Choroid plexus epithelial cell (primary cell): ENCODE results near the gene IGF2BP2.

Source experiments
- DNase-seq: peaks from one replicate; pipeline ENCODE4 v3.0.0-alpha.2; 2010; ENCODE audit warnings: low read depth
- H3K4me3 ChIP-seq: 2 replicates; pipeline ENCODE4 v1.5.1; 2011; ENCODE audit warnings: low read depth, mild to moderate bottlenecking, control low read depth, low read length, moderate library complexity
- CTCF ChIP-seq: conservative IDR thresholded peaks from 2 replicates; pipeline ENCODE4 v1.5.1; 2011; ENCODE audit warnings: low read depth, mild to moderate bottlenecking, control low read depth, inconsistent platforms, low read length, moderate library complexity

IGF2BP2 gene

GRCh38 chr3:185657211-185657610, 167.6 kb downstream of the IGF2BP2 start:
- no peak for TF ChIP-seq CTCF
- no peak overlapping the region for H3K4me3 ChIP-seq
- DNase-seq = no peak

- TF ChIP-seq CTCF = no peak
- no peak overlapping the region for H3K4me3 ChIP-seq
- peak; percentile 98 for DNase-seq
These were observed 168.5 kb downstream of the IGF2BP2 start for GRCh38 chr3:185656321-185656840.

- H3K4me3 ChIP-seq = no peak overlapping the region
- TF ChIP-seq CTCF = no peak
- peak; percentile 34 for DNase-seq
These were observed 169.2 kb downstream of the IGF2BP2 start for GRCh38 chr3:185655426-185656320.

GRCh38 chr3:185654758-185655145, 170.1 kb downstream of the IGF2BP2 start:
- no peak overlapping the region for H3K4me3 ChIP-seq
- DNase-seq = no peak
- no peak for TF ChIP-seq CTCF

- DNase-seq = no peak
- no peak for TF ChIP-seq CTCF
- no peak overlapping the region for H3K4me3 ChIP-seq
These were observed 170.7 kb downstream of the IGF2BP2 start for GRCh38 chr3:185653949-185654757.

- no peak for TF ChIP-seq CTCF
- H3K4me3 ChIP-seq = no peak overlapping the region
- no peak for DNase-seq
These were observed 172.9 kb downstream of the IGF2BP2 start for GRCh38 chr3:185651971-185652370.
